HG02981 (cell line): ENCODE data around the gene ANKRD27.
"Not testable (repeated sequence)": the region's sequence is repeated elsewhere in the genome, so short reads cannot be mapped to it uniquely, and the experiment has no call there.

Source experiments
- ATAC-seq: cut with Tn5 transposase; IDR thresholded peaks from one replicate; pipeline ENCODE4 v1.9.1; 2021; ENCODE audit warnings: mild to moderate bottlenecking, moderate library complexity; ENCODE audit not compliant: unreplicated experiment

ANKRD27 gene

DNA sequence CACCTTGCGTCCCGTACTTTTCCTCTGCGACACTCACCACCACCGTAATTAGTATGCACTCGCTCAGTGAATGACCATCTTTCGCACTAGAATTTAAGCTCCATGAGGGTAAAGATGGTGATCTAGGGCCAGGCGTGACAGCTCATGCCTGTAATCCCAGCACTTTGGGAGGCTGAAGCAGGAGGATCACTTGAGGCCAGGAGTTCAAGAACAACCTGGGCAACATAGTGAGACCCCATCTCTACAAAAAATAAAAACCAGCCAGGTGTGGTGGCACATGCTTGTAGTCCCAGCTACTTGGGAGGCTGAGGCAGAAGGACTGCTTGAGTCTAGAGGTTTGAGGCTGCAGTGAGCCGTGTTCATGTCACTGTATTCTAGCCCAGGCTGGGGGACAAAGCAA, 18.6 kb downstream of the ANKRD27 start:
- not testable (repeated sequence) for ATAC-seq

DNA sequence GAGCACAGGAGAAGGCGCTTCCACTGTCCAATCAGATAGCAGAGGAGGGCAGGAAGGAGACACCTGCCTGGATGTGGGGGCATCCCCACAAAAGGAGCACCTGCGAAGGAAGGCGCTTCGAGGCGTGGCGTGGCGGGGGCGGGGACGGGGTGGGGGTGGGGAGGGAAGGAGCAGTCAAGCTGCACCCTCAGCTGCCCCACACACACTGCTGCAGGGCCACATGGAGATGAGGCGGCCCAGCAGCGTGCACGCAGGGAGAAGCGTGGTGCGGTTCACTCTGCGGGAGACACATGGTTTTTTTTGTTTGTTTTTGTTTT, 21.4 kb downstream of the ANKRD27 start:
- ATAC-seq: no peak

DNA sequence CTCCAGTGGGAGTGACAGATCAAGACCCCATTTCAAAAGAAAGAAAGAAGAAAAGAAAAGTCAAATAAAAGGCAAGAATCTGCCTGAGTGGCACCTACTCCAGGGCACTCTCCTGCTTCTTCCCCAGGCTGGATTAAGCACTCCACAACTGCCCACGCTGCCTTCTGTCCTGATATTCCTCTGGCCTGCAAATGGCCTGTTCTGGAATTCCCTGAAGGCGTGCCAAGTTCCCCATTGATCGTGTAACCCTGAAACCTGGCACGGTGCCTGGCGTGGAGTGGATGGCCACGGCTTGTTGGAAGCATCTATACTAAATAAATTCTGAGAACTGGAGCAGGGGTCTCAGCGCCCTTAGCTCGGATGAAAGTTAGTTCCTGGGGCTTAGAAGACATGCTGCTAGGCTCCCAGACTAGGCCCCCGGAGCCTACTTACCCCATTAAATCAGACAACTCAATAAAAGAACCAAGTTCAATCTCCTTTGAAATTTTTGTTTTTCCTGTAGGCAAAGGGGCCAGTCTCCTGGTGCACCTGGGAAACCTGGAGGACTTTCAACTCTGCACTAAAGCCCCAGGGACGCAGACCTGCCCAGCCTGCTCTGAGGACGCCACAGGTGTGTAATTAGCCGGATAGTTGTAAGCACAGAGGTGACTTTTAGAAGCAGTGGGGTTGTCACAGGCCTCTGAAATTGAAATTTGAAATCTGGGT, 21.9 kb downstream of the ANKRD27 start:
- no peak for ATAC-seq

DNA sequence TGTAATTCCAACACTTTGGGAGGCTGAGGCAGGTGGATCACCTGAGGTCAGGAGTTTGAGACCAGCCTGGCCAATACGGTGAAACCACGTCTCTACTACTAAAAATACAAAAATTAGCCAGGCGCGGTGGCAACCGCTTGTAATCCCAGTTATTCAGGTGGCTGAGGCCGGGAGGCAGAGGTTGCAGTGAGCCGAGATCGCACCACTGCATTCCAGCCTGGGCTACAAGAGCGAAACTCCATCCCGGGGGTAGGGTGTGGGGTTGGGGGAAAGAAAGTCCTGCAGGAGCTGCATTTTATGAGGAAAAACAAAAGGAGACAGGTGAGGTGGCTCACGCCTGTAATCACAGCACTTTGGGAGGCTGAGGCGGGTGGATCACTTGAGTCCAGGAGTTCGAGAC, 22.6 kb downstream of the ANKRD27 start:
- not testable (repeated sequence) for ATAC-seq

DNA sequence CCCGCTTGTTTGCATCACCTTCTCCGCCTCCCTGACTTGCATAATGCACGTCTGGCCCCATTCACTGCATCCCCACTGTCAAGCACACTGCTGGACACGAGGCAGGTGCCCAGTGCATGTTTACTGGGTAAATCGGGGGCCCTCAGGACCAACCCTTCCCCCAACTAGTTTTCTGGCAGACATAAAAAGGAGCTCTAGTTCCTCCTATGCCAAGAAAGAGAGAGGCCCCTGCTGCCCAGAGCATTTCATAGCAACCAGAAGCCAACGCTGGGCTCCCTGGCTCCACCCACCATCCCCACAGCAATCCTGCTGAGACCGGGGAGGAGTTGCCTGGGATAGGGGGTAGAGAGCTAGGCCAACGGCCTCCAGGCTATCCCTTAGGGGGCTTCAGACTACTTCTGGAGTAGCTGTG, 23.2 kb downstream of the ANKRD27 start:
- no peak for ATAC-seq

DNA sequence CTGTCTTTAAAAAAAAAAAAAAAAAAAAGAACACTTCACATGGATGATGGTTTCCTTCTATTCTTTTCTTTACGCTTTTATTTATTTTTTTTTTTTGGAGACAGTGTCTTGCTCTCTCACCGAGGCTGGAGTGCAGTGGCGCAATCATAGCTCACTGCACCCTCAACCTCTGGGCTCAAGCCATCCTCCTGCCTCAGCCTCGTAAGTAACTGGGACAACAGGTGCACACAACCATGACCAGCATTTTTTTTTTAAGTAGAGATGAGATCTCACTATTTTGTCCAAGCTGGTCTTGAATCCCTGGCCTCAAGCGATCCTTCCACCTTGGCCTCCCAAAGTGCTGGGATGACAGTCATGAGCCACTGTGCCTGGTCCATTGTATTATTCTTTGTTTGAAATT, 24.3 kb downstream of the ANKRD27 start:
- ATAC-seq: no peak

DNA sequence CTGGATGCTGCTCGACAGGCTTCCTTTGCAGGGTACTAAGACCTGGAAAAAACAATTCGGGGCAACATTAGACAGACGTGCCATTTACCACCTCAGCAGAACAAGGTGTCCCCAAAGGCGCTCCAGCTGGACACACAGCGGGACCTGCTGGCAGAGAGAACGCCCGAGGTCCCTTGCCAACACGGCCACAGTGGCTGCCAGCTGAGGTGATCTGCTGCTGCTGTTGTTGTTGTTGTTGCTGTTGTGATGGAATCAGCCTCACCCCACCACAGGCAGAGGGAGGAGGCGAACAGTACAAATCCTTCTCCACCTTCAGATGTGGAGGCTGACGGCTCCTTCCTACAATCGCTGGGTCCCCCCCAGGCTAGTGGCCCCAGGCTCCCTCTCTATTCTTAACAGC, 25.2 kb downstream of the ANKRD27 start:
- no peak for ATAC-seq

DNA sequence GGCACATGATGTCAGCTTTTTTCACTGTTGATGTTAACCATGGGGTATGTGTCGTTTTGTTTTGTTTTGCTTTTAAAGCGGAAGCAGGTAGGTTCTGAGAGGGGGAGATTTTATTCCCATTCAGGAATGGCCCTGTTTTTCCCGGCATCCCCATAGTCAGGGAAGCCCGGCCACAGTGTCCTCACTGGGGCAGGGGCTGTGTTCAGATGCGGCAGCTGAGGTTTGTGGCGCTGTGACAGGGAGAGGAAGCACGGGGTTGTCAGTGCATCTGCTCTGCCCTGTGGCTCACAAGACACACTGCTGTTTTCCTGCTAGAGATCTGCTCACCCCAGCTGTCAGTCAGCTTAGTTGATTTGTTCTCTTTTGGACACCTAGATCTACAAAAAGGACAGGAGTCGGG, 27.6 kb downstream of the ANKRD27 start:
- ATAC-seq: no peak

DNA sequence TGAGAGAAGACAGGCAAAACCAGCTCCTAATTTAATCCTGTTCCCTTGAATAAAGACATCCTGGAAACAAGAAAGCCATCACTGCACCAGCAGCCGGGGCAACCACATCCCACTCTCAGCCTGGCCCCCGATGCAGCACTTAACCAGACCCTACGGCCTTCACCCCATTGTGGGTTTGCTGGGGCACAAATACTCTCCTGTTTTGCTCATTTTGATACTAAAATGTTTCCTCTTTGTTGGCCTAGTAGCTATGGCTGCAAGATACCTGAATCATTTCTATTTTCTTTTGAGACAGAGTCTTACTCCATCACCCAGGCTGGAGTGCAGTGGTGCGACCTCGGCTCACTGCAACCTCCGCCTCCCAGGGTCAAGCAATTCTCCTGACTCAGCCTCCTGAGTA, 28.4 kb downstream of the ANKRD27 start:
- no peak for ATAC-seq

DNA sequence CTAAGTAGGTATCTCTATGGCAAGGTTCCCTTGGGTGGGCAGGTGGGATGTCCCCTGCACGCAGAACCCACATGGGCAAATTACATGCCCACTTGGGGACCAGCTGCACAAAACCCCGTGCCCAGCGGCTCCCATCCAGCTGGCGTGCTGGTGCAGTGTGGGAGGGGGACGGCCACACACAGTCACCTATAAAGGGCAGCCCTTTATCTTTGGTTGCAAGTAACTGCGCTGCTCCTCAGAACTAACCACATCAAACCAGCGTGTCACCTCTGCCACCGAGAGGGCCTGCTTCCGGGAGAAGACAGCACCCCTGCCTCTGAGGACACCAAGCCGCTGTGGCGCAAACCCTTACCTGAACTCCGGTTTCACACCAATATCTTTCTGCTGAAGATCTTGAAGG, 32.2 kb downstream of the ANKRD27 start:
- ATAC-seq: no peak

DNA sequence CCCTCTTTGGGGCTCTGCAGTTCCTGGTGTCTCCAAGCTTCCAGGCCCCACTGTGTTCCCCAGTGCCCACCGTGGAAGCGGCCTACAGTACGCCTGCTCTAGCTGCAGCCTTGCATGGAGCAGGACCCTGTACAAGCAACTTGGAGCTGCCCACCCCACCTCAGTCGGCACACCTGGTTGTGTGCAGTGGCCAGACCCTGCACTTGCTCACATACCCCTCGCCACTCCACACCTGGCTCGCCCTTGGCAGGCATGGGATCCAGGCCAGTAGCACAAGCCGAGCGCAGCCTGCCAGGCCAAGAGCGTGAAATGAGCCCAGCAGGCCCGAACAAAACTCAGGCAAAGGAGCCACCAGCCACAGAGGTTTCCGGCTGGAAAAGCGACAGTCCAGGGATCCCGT, 36.4 kb downstream of the ANKRD27 start:
- ATAC-seq: no peak

DNA sequence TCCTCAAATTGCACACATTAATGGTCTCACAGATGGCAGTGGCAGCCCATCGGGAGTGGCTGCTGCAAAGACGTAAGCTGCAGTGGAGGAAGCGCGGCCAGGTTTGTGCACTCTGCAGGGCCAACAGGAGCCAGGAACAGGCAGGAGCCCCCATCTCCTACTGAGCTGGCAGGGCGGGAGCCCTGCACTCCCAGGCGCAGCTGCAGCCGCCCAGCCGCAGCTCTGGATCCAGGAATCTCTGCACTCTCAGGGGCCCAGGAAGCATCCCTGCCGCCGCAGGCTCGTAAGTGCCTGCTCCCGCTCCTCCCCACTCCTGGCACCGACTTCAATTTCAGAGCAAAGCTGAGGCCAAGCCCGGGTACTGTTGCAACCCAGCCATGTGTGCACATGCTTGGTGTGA, 37.5 kb downstream of the ANKRD27 start:
- ATAC-seq: no peak

DNA sequence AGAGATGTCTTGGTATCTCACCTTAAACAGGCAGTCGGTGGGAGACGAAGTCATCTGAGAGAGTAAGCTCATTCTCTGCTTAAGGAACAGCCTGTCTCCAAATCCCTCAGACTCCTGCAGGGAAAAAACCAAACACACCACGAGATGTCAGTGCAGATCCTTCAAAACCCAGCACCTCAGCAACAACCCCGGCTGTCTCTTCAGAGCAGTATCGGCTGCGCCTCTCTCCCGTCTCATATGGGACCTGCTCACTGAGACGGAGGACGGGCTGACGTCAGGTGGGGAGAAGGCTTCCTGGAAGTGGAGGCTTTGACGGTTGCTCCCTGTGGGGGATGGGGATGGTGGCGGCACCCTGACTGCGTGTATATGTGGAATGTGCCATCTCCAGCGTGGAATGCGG, 43.6 kb downstream of the ANKRD27 start:
- ATAC-seq: no peak

DNA sequence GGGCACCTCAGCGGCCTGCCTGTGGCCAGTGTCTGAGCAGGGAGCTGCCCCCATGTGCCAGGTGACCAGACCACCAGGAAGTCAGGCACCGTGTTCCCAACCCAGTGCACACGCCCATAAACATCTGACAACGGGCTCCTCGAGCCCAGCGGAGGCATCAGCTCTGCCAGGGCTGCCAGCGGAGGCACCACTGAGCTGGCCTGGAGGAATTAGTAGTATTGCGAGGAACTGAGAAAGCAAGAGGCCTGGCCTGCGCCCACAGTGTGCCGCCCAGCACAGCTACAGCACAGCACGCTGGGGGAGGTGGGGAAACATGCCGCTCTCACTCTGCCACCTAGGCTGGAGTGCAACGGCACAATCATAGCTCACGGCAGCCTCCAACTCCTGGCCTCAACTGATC, 44.6 kb downstream of the ANKRD27 start:
- ATAC-seq: no peak

DNA sequence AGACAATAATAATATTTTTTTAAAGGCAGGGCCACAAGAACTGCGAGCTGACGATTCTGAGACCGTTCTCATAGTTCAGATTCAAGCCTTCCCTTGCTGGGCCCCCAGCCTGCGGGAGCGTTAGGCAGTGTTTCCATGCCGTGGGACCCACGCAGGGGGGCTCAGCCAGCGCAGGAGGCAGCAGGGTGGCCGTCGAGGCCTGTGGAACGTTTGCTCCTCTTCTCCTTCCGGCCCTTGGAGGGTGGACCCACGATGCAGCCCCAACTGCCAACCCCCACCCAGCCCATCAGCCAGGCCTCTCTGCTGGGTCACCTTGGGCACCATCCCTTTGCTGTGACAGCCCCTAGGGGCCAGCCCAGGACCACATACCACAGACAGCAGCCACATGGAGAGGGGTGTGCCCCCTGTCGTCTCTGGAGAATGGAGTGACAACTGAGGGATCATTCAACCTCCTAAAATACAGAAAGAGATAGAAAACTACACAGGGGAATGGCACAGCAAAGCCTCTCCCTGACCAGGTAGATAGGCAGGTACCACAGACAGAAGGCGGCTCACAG, 47.2 kb downstream of the ANKRD27 start:
- no peak for ATAC-seq

DNA sequence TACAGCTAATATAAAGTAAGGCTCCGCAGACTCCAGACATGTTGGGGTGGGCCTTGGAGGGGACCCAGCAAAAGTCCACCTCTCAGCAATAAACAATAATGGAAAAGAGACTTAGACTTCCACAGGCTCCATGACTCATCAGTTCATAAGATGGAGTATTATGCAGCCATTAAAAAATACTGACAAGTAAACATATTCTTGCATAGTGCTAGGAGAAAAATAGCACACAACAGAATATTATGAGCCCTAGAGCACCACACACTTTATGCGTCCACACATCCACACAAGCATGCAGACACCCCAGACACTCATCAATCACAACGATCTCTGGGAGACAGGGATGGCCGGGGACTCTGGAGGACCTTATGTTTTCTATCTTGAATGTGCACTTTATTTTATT, 48.0 kb downstream of the ANKRD27 start:
- no peak for ATAC-seq

DNA sequence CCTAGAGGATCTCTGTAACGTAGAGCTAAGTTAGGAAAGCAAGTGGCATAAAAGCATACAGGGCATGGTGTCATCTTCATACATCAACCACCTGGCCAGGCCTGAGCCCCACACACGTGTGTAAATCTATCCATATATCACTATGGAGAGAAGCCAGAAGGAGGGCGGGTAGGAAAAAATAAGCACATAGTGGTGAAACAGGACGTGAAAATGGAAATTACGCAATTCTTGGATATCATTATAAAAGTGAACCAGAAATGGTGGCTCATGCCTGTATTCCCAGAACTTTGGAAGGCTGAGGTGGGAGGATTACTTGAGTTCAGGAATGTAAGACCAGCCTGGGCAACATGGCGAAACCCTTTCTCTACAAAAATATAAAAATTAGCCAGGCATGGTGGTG, 50.6 kb downstream of the ANKRD27 start:
- ATAC-seq: no peak

DNA sequence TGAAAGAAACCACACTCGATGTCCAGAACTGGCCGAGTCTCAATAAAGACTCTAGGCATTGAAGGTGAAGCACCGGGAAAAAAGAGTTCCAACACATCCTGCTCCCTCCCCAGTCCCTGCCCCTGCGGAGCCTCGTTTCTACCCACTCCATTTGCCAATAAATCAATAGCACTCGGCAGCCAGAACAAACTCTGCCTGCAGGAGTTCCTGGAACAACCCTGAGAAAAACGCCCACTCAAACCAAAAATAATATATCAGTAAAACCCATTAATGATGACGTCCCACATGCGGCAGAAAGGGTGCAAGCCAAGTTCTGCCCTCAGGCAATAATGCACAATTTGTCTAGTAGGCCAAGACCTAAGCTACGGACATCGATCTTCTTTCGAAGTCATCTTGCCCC, 53.0 kb downstream of the ANKRD27 start:
- no peak for ATAC-seq

DNA sequence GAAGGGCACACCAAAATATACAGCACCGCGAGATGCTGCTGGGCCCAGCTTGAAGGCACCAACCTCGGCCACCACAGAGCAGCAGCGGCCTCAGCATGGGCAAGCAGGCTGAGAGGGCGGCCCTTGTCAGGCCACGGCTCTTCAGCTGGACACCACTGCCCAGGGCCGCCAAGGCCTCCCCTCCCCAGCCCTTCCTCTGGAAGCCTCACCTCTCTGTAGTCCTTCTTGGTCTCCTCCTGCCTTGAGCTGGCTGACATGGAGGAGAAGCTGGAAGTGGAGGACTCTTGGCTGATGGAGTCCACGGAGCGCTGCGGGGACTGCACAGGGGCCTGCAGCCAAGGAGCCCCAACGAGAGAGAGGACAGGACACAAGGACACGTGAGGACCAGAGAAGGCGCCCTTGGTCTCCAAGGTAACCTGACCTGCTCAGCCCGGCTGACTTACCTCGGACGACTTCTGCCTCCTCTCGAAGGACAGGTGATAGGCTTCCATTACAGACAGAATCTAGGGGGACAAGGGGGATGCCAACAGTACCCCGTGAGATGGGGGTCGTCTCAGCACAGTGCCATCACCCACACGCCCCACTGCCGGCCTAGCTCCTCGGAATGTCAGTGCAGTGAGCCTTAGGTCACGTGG, 55.8 kb downstream of the ANKRD27 start:
- no peak for ATAC-seq

DNA sequence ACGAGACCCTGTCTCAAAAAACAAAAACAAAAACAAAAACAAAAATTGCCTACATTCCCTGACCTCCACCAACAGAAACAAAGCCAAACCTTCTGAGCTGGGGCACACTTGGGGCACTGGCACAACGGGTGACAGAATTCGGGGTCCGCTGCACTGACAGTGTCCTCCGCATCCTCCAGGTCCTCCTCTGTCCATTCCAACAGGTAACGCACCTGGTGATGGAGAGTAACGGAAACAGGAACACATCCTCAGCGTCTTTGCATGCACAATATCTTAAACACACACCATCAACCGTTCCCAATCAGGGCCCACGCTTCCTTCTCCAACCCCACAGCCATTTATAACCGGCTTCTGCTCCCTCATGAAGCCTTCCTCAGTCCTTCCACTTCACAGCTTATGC, 59.4 kb downstream of the ANKRD27 start:
- ATAC-seq: no peak

DNA sequence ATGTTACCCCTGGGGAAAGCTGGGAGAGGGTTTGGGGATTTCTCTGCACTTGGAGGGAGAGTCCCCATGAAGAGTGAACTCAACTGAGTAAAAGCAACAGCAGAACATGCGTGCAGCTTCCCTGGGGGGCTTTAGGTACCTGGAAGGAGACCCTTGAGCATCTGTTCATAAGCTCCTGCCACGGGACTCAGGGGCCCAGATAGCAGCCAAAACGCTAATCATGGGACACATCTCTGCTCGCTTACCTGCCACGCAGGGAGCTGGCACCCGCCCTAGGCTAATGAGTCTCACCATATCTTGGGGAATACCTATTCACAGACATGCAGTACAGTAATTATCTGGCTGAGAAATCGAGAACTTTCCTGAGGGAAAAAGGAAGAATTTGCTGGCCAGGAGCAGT, 60.1 kb downstream of the ANKRD27 start:
- ATAC-seq: no peak

DNA sequence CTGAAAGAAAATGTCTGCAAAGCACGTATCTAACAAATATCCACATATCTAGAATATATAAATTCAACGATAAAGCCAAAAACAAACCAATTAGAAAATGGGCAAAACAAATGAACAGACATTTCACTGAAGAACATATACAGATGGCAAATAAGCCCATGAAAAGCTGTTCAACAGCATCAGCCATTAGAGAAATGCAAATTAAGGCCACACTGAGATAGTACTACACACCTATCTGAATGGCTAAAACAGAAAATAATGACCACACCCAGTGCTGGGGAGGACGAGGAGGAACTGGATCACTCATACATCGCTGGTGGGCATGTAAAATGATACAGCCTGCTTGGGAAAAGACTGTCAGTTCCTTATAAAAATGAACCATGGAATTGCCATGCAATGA, 62.0 kb downstream of the ANKRD27 start:
- ATAC-seq: no peak

DNA sequence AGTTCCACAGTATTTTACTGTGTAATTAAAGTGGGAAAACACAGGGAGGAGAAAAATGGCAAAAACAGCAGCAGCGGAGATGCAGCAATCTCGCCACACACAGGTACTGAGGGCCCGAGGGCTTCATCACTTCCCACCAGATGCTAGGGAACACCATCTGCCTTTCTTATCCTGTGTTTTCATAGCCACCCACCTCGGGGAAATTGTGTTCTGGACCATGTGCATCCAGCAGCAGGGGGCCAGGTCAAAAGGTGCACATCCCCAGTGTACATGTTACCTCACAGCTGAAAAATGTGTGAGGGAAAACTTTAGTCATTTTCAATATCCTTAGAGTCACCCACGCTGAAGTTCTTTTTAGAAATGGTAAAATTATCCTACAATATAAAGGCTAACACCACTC, 63.8 kb downstream of the ANKRD27 start:
- ATAC-seq: no peak
